NT2/D1 (cell line): Measurements from ENCODE around the gene DZIP1L.

Experiments
- DNase-seq: peaks from one replicate; pipeline ENCODE4 v3.0.0-alpha.2; 2011; ENCODE audit warnings: low read depth, low spot score
- H3K27me3 ChIP-seq: 2 replicates; pipeline ENCODE4 v1.6.0; 2011; ENCODE audit warnings: mild to moderate bottlenecking; ENCODE audit not compliant: insufficient read length, insufficient read depth
- H3K36me3 ChIP-seq: 2 replicates; pipeline ENCODE4 v1.6.1; 2011; ENCODE audit warnings: mild to moderate bottlenecking, low read length, mixed read lengths; ENCODE audit not compliant: insufficient read depth, insufficient read length
- H3K4me1 ChIP-seq: 2 replicates; pipeline ENCODE4 v1.5.1; 2011; ENCODE audit not compliant: insufficient read depth, insufficient read length
- H3K4me3 ChIP-seq: 2 replicates; pipeline ENCODE4 v1.5.1; 2011; ENCODE audit warnings: low read depth; ENCODE audit not compliant: insufficient read length
- H3K9ac ChIP-seq: 2 replicates; pipeline ENCODE4 v1.6.0; 2011; ENCODE audit warnings: low read depth; ENCODE audit not compliant: insufficient read length
- H3K9me3 ChIP-seq: 2 replicates; pipeline ENCODE4 v1.5.1; 2011; ENCODE audit warnings: mild to moderate bottlenecking, low read length; ENCODE audit not compliant: insufficient read depth
- SUZ12 ChIP-seq: IDR thresholded peaks from 2 replicates; pipeline ENCODE4 v1.6.1; 2011; ENCODE audit not compliant: insufficient read length, insufficient read depth; ENCODE audit errors: extremely low read depth
- YY1 ChIP-seq: IDR thresholded peaks from 2 replicates; pipeline ENCODE4 v1.6.1; 2011; ENCODE audit not compliant: insufficient read length, insufficient read depth
- ZNF274 ChIP-seq: IDR thresholded peaks from 2 replicates; pipeline ENCODE4 v1.6.1; 2011; ENCODE audit warnings: mild to moderate bottlenecking, low read depth, low read length

Gene DZIP1L

GRCh38 chr3:138059261-138059660, 56.1 kb downstream of the DZIP1L start:
- Histone ChIP-seq H3K4me1 (no peaks in the 10 kb centered on the region), H3K36me3 (peaks cover 40% of the 10 kb centered on the region), H3K9ac (no peak overlapping the region), H3K4me3 (no peak overlapping the region), H3K27me3 (no peaks in the 10 kb centered on the region), H3K9me3 (no peaks in the 10 kb centered on the region)
- no peak for DNase-seq
- TF ChIP-seq ZNF274 (no peak), SUZ12 (no peak), YY1 (no peak)

GRCh38 chr3:138057384-138057783, 58.0 kb downstream of the DZIP1L start:
- Histone ChIP-seq H3K4me3 (no peak overlapping the region), H3K9me3 (no peaks in the 10 kb centered on the region), H3K27me3 (no peaks in the 10 kb centered on the region), H3K4me1 (peaks cover 2% of the 10 kb centered on the region), H3K36me3 (peaks cover 22% of the 10 kb centered on the region), H3K9ac (no peak overlapping the region)
- DNase-seq = no peak
- no peak for TF ChIP-seq SUZ12
- TF ChIP-seq ZNF274 = no peak
- TF ChIP-seq YY1 = no peak

- H3K9me3 ChIP-seq = no peaks in the 10 kb centered on the region
- peaks cover 2% of the 10 kb centered on the region for H3K36me3 ChIP-seq
- no peak for DNase-seq
Measured at GRCh38 chr3:138054057-138054456, 61.4 kb downstream of the DZIP1L start.

GRCh38 chr3:138051947-138052802, 63.2 kb downstream of the DZIP1L start:
- H3K4me3 ChIP-seq = no peak overlapping the region
- DNase-seq = no peak
- no peaks in the 10 kb centered on the region for H3K9me3 ChIP-seq
- H3K27me3 ChIP-seq = no peaks in the 10 kb centered on the region
- H3K9ac ChIP-seq = no peak overlapping the region
- TF ChIP-seq YY1 = no peak
- no peak for TF ChIP-seq SUZ12
- TF ChIP-seq ZNF274 = no peak
- peaks cover 9% of the 10 kb centered on the region for H3K36me3 ChIP-seq
- H3K4me1 ChIP-seq = peaks cover 3% of the 10 kb centered on the region

More at GRCh38 chr3:138054057-138054456, 61.4 kb downstream of the DZIP1L start:
- no peak overlapping the region for H3K9ac ChIP-seq
- no peak overlapping the region for H3K4me3 ChIP-seq
- H3K27me3 ChIP-seq = no peaks in the 10 kb centered on the region
- TF ChIP-seq ZNF274 = no peak
- TF ChIP-seq SUZ12 = no peak
- TF ChIP-seq YY1 = no peak
- H3K4me1 ChIP-seq = peaks cover 2% of the 10 kb centered on the region

- Histone ChIP-seq H3K27me3 (no peaks in the 10 kb centered on the region), H3K36me3 (peaks cover 15% of the 10 kb centered on the region), H3K9me3 (no peaks in the 10 kb centered on the region), H3K9ac (no peak overlapping the region), H3K4me1 (peaks cover 5% of the 10 kb centered on the region), H3K4me3 (no peak overlapping the region)
- no peak for TF ChIP-seq YY1
- TF ChIP-seq SUZ12 = no peak
- no peak for TF ChIP-seq ZNF274
- DNase-seq = no peak
Measured at GRCh38 chr3:138049157-138049919, 66.1 kb downstream of the DZIP1L start.

- no peak overlapping the region for H3K9ac ChIP-seq
- DNase-seq = no peak
- peaks cover 15% of the 10 kb centered on the region for H3K36me3 ChIP-seq
- no peaks in the 10 kb centered on the region for H3K27me3 ChIP-seq
- TF ChIP-seq ZNF274 (no peak), YY1 (no peak), SUZ12 (no peak)
- peaks cover 5% of the 10 kb centered on the region for H3K4me1 ChIP-seq
- no peak overlapping the region for H3K4me3 ChIP-seq
- H3K9me3 ChIP-seq = no peaks in the 10 kb centered on the region
Measured at GRCh38 chr3:138047596-138048158, 67.7 kb downstream of the DZIP1L start.

GRCh38 chr3:138046955-138047354, 68.5 kb downstream of the DZIP1L start:
- H3K27me3 ChIP-seq = no peaks in the 10 kb centered on the region
- H3K4me1 ChIP-seq = peaks cover 2% of the 10 kb centered on the region
- H3K9me3 ChIP-seq = no peaks in the 10 kb centered on the region
- no peak overlapping the region for H3K4me3 ChIP-seq
- no peak for DNase-seq
- TF ChIP-seq SUZ12 = no peak
- TF ChIP-seq YY1 = no peak
- TF ChIP-seq ZNF274 = no peak
- no peak overlapping the region for H3K9ac ChIP-seq
- H3K36me3 ChIP-seq = peaks cover 15% of the 10 kb centered on the region
